ENCODE measurements around the gene KSR2.

The KSR2 gene

GRCh38 chr12:117501076-117501869 is 467.5 kb downstream of the KSR2 start:
- no peak for DNase-seq (ENCODE audit: low read depth in 3 of 3)

DNA sequence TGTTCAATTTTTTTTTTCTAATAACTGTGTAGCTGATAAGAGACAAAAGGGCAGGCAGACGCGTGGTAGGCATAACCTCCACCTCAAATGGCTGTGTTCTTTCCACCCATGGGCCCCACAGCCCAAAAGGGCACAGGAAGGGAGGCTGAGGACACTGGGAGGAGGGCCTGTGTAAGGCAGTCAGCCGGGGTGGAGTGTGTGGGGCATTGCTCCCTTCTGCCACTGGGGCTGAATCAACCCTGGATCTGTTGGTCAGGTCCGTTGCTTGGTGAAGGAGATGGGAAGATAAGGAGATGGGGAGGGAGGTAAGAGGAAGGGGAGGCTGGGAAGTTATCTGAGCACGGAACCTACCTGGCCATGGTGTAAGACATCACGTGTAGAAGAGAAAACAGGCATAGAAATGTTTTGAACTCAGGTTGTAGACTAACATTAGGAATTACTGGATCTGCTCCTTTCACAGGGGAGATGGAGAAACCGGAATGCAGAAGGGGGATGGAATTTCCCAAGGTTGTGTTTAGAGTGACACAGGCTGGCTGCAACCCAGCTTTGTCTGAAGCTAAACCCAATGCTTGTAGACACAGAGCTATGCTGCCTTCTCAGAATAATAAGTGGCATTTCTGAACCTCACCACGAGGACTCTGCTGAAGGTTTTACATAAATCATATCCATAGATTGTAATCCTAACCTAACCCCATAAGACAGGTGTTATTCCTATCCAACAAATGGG is 468.9 kb downstream of the KSR2 start:
- no peak for DNase-seq (ENCODE audit: low read depth in 3 of 3)

DNA sequence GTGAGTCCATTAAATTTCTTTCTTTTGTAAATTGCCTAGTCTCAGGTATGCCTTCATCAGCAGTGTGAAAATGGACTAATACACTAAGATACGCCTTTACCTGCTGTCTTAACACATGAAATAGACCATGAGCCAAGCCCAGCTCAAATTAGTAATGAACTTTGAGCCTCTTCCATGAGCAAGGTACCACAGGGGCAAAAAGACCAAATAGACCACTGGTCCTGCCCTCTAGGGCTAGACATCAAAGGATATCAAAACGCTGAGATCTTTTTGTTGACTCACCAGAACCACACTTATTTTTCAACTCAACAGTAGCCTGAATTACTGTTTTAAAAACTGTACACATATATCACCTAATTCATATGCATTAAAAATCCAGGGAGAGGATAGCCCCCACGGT is 469.9 kb downstream of the KSR2 start:
- DNase-seq (ENCODE audit: low read depth in 3 of 3) = no peak

DNA sequence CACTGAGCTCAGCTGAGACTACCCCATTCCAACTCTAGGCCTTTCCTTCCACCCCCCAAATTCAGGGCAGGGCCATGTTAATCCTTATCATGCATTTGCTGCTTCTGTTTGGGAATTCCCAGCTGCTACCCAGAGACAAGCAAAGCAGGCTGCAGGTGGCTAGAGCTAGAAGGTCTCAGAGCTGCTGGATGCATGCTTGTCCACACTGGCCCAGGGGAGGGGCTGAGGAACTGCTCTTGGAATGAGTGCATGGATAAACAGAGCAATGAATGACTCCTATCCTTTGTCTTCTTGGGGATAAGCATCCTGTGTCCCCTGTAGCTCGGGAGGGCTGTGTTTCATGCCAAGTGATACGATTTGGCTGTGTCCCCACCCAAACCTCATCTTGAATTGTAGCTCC is 470.5 kb downstream of the KSR2 start:
- DNase-seq (ENCODE audit: low read depth in 3 of 3) = no peak

GRCh38 chr12:117497407-117497806 is 471.4 kb downstream of the KSR2 start:
- DNase-seq (ENCODE audit: low read depth in 3 of 3) = no peak

- DNase-seq (ENCODE audit: low read depth in 3 of 3) = no peak
These were observed 473.7 kb downstream of the KSR2 start for GRCh38 chr12:117494833-117495655.

GRCh38 chr12:117491711-117492110 is 477.1 kb downstream of the KSR2 start:
- DNase-seq (ENCODE audit: low read depth in 3 of 3) = no peak

GRCh38 chr12:117490130-117490529 is 478.7 kb downstream of the KSR2 start:
- DNase-seq (ENCODE audit: low read depth in 3 of 3) = no peak

GRCh38 chr12:117489671-117490070 is 479.1 kb downstream of the KSR2 start:
- no peak for DNase-seq (ENCODE audit: low read depth in 3 of 3)

GRCh38 chr12:117486840-117487659 is 481.7 kb downstream of the KSR2 start:
- no peak for DNase-seq (ENCODE audit: low read depth in 3 of 3)

DNA sequence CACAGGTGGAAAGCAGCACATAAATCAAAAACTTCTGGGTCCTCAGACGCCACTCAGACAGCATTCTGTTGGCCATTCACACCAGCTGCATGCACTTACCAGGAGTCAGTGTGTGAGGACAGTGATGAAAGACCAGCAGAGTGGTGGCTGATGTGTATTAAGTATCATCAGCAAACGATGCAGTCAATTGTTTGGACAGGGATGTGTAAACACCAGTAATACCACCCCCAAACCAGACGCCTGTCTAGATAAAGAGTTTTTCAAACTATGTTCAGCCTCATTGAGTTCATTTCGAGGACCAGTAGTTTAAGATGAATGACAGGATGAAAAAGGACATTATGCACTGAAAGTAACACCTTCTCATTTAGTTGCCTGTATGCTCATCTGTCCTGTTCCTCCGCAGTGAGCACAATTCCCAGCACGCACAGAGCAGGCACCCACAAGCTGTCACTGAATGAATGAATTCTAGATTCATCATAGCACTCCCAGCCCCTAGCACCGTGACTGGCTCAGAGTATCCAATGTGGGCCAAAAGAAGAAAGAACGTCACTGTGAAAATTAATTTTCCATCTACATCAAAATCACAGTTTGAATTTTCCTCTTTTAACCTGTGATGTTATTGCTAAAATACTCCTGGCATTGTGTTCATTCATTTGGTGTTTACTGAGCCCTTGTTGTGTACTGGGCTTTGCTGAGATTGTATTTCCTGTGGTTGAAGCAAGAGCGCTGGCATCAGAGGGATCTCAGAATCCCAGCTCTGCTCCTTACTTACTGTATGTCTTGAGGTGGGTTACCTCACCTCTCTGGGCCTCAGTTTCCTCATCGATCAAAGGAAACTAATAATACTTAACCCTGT is 482.6 kb downstream of the KSR2 start:
- DNase-seq (ENCODE audit: low read depth in 3 of 3) = no peak

GRCh38 chr12:117484901-117485300 is 483.9 kb downstream of the KSR2 start:
- no peak for DNase-seq (ENCODE audit: low read depth in 3 of 3)

- DNase-seq (ENCODE audit: low read depth in 3 of 3) = no peak
These were observed 485.3 kb downstream of the KSR2 start for GRCh38 chr12:117483501-117483900.

GRCh38 chr12:117481470-117481869 is 487.3 kb downstream of the KSR2 start:
- DNase-seq (ENCODE audit: low read depth in 3 of 3) = no peak

GRCh38 chr12:117476341-117476740 is 492.4 kb downstream of the KSR2 start:
- no peak for DNase-seq (ENCODE audit: low read depth in 3 of 3)

DNA sequence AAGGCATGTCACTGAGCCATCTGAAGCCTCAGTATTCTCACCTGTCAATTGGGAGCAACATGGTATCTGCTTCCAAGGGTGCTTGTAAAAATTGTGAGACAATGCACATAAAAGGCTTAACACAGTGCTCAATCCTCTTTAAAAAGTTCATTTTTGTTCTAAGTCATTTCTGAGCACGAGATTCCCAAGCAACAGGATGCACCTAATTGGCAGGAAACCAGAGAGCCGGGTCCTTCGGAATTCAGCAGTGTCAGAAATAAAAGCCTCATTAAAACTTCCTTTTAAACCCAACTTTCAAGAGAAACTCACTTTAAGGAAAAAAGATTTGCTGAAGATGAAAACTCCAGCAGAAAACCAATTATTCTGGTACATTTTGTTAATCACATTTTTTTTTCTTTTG is 494.9 kb downstream of the KSR2 start:
- DNase-seq (ENCODE audit: low read depth in 3 of 3) = no peak

DNA sequence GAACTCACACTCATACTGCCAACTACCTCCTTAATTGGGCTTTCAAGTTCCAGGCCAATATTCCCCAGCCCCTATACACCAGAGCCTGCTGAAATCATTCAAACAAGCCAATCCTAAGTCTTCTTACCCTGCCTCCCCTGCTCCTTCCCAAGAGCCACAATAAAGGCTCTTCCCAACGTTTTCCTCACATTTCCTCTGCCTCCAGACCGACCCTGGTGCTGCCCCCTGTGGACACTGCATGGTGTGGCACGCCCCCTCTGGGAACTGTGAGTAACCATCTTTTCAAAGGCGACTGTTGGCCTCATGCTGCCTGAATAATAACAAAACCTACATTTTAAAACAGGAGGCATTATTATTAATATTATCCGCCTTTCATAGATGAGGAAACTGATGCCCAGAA is 495.8 kb downstream of the KSR2 start:
- no peak for DNase-seq (ENCODE audit: low read depth in 3 of 3)

- DNase-seq (ENCODE audit: low read depth in 3 of 3) = no peak
These were observed 498.0 kb downstream of the KSR2 start for GRCh38 chr12:117470804-117471203.

- no peak for DNase-seq (ENCODE audit: low read depth in 3 of 3)
These were observed 498.8 kb downstream of the KSR2 start for GRCh38 chr12:117469883-117470483.

- DNase-seq (ENCODE audit: low read depth in 3 of 3) = no peak
These were observed 500.8 kb downstream of the KSR2 start for GRCh38 chr12:117468016-117468415.
